BE2C (cell line): ENCODE measurements around the gene P2RY6.
A peak's percentile ranks its signal among the peaks of the same experiment; 100 is the strongest.

ENCODE experiments used
- DNase-seq: peaks from one replicate; pipeline ENCODE4 v3.0.0-alpha.2; 2020
- H3K27me3 ChIP-seq: fragments of 250-450 bp; sonication (Bioruptor Pico); 2 replicates; pipeline ENCODE4 v1.5.1; 2020; ENCODE audit warnings: mild to moderate bottlenecking
- H3K36me3 ChIP-seq: fragments of 250-450 bp; sonication (Bioruptor Pico); 2 replicates; pipeline ENCODE4 v1.5.1; 2020; ENCODE audit warnings: mild to moderate bottlenecking
- H3K4me1 ChIP-seq: fragments of 250-450 bp; sonication (Bioruptor Pico); 2 replicates; pipeline ENCODE4 v1.5.1; 2020
- H3K4me3 ChIP-seq: 2 replicates; pipeline ENCODE4 v1.5.1; 2011; ENCODE audit warnings: low read depth, low read length
- H3K9me3 ChIP-seq: fragments of 250-450 bp; sonication (Bioruptor Pico); 2 replicates; pipeline ENCODE4 v1.5.1; 2020
- CTCF ChIP-seq: IDR thresholded peaks from 2 replicates; pipeline ENCODE4 v1.5.1; 2012; ENCODE audit warnings: mild to moderate bottlenecking, low read depth, low read length

The P2RY6 gene

GRCh38 chr11:73288192-73288872, 16.2 kb downstream of the P2RY6 start:
- Histone ChIP-seq H3K4me3 (peak overlapping the region; percentile 56; the same call in 1 of the 2 replicates), H3K9me3 (no peaks in the 10 kb centered on the region), H3K27me3 (no peaks in the 10 kb centered on the region), H3K4me1 (peaks cover 41% of the 10 kb centered on the region), H3K36me3 (peaks cover 10% of the 10 kb centered on the region; the same call in 1 of the 2 replicates)
- no peak for DNase-seq
- no peak for TF ChIP-seq CTCF

- Histone ChIP-seq H3K4me1 (peaks cover 37% of the 10 kb centered on the region), H3K27me3 (no peaks in the 10 kb centered on the region), H3K36me3 (peaks cover 9% of the 10 kb centered on the region), H3K9me3 (no peaks in the 10 kb centered on the region), H3K4me3 (peak overlapping the region; percentile 56)
- DNase-seq: peak; percentile 90
- TF ChIP-seq CTCF: peak; percentile 99
These were observed 17.0 kb downstream of the P2RY6 start for GRCh38 chr11:73288873-73289707.

- no peak for DNase-seq
- Histone ChIP-seq H3K36me3 (peaks cover 16% of the 10 kb centered on the region), H3K27me3 (no peaks in the 10 kb centered on the region), H3K4me3 (no peak overlapping the region), H3K9me3 (no peaks in the 10 kb centered on the region), H3K4me1 (peaks cover 40% of the 10 kb centered on the region)
- no peak for TF ChIP-seq CTCF
These were observed 18.4 kb downstream of the P2RY6 start for GRCh38 chr11:73290536-73290935.

GRCh38 chr11:73291196-73291595, 19.1 kb downstream of the P2RY6 start:
- Histone ChIP-seq H3K9me3 (no peaks in the 10 kb centered on the region), H3K36me3 (peaks cover 20% of the 10 kb centered on the region), H3K4me1 (peaks cover 33% of the 10 kb centered on the region), H3K4me3 (no peak overlapping the region), H3K27me3 (no peaks in the 10 kb centered on the region)
- DNase-seq: no peak
- no peak for TF ChIP-seq CTCF

- Histone ChIP-seq H3K4me1 (peaks cover 28% of the 10 kb centered on the region), H3K9me3 (no peaks in the 10 kb centered on the region), H3K36me3 (peaks cover 28% of the 10 kb centered on the region), H3K27me3 (no peaks in the 10 kb centered on the region), H3K4me3 (no peak overlapping the region)
- DNase-seq: no peak
- no peak for TF ChIP-seq CTCF
These were observed 19.8 kb downstream of the P2RY6 start for GRCh38 chr11:73291781-73292524.
